HepG2 (cell line): ENCODE results near the gene GRIK3. TPM values are rescaled to one million over a fixed set of nuclear protein-coding genes. Genes with fewer than 3 reads are reported as not detected.

Experiments
- ATAC-seq: fragments of 200-7000 bp; cut with Tn5 transposase; 3 replicates; pipeline ENCODE4 v1.9.1; 2020; ENCODE audit warnings: mild to moderate bottlenecking, moderate library complexity
- BruUV-seq: library from RNA; stranded (reverse); fragments of 400-500 nt; replicated peaks from 2 replicates; lab custom pipeline; 2021; lab: Mats Ljungman, UMichigan
- CTCF ChIA-PET: fragments of 300-600 bp; formaldehyde crosslinking; extraction: SDS; loops from one replicate; lab custom pipeline; 2021; ENCODE audit warnings: low total read pairs, inconsistent platforms, low intra/inter-chr PET ratio; lab: Yijun Ruan, JAX
- POLR2A ChIA-PET: fragments of 350-600 bp; sonication (Branson Sonifier 250); formaldehyde crosslinking; loops from one replicate; lab custom pipeline; 2020; ENCODE audit warnings: antibody characterized with exemption, inconsistent platforms; lab: Yijun Ruan, JAX
- DNase-seq: peaks from one replicate; pipeline ENCODE4 v3.0.0-alpha.2; 2015; ENCODE audit warnings: low spot score
- FAIRE-seq: peaks from 3 replicates; lab custom pipeline; 2011; peaks lifted over from hg19 to GRCh38; lab: Jason Lieb, UNC
- H2AFZ ChIP-seq: one replicate; pipeline ENCODE4 v1.6.1; 2011; ENCODE audit warnings: low read length, inconsistent platforms
- H3K27ac ChIP-seq: fragments of 300-600 bp; 3 replicates; pipeline ENCODE4 v1.8.0; 2011; ENCODE audit warnings: mixed run types, mild to moderate bottlenecking, mixed read lengths, low read length, inconsistent platforms; ENCODE audit not compliant: insufficient read depth; ENCODE audit errors: extremely low read length
- H3K27me3 ChIP-seq, 2 experiments: fragments of 200-600 bp in 1 of 2; 2 replicates in 1 of 2; 3 replicates in 1 of 2; pipeline versions ENCODE4 v1.6.0 to v1.8.0; 2011; ENCODE audit warnings: low read length in 2 of 2, mild to moderate bottlenecking in 2 of 2, moderate library complexity in 2 of 2, inconsistent platforms in 1 of 2; ENCODE audit not compliant: insufficient read depth in 2 of 2, control insufficient read depth in 1 of 2
- H3K36me3 ChIP-seq, 2 experiments: fragments of 200-600 bp in 1 of 2; replicated peaks in 1 of 2; 2 replicates in 1 of 2; 3 replicates in 1 of 2; pipeline versions ENCODE4 v1.5.1 to v1.8.0; 2011; ENCODE audit warnings: low read length in 2 of 2, inconsistent platforms in 1 of 2; ENCODE audit not compliant: insufficient read depth in 2 of 2, control insufficient read depth in 1 of 2
- H3K4me1 ChIP-seq: 2 replicates; pipeline ENCODE4 v1.5.1; 2012; ENCODE audit warnings: low read length, inconsistent platforms; ENCODE audit not compliant: insufficient read depth
- H3K4me2 ChIP-seq: 2 replicates; pipeline ENCODE4 v1.6.0; 2011; ENCODE audit warnings: low read depth, low read length, inconsistent platforms
- H3K4me3 ChIP-seq, 3 experiments: fragments of 200-600 bp in 1 of 3; sonication (generic), shearing (Covaris generic) in 1 of 3; replicated peaks in 1 of 3; 2 replicates each; pipeline ENCODE4 v1.5.1; 2011 to 2016; ENCODE audit warnings: low read length in 3 of 3, inconsistent platforms in 2 of 3, low read depth in 2 of 3, mild to moderate bottlenecking in 2 of 3, control low read depth in 1 of 3, mixed read lengths in 1 of 3; ENCODE audit not compliant: insufficient read depth in 1 of 3
- H3K79me2 ChIP-seq: one replicate; pipeline ENCODE4 v1.6.1; 2011; ENCODE audit warnings: low read length, inconsistent platforms; ENCODE audit not compliant: insufficient read depth
- H3K9ac ChIP-seq: 2 replicates; pipeline ENCODE4 v1.6.0; 2011; ENCODE audit warnings: mild to moderate bottlenecking, low read depth, low read length, inconsistent platforms; ENCODE audit not compliant: insufficient read depth
- H3K9me3 ChIP-seq: 2 replicates; pipeline ENCODE4 v1.5.1; 2012; ENCODE audit warnings: mild to moderate bottlenecking, low read length
- H4K20me1 ChIP-seq: 2 replicates; pipeline ENCODE4 v1.6.0; 2011; ENCODE audit warnings: inconsistent platforms, mild to moderate bottlenecking, low read length, moderate library complexity; ENCODE audit not compliant: insufficient read depth
- ADNP ChIP-seq: sonication (generic); formaldehyde crosslinking; IDR thresholded peaks from 2 replicates; pipeline ENCODE4 v1.4.0; 2020; ENCODE audit warnings: missing genetic modification reagents
- CCDC6 ChIP-seq: sonication (generic); formaldehyde crosslinking; IDR thresholded peaks from 2 replicates; pipeline ENCODE4 v1.8.1; 2022; ENCODE audit warnings: mild to moderate bottlenecking, missing genetic modification reagents, moderate library complexity
- DNMT1 ChIP-seq: sonication (generic); formaldehyde crosslinking; IDR thresholded peaks from 2 replicates; pipeline ENCODE4 v1.5.1; 2020; ENCODE audit warnings: mild to moderate bottlenecking, missing genetic modification reagents
- HNF1B ChIP-seq: sonication (generic); formaldehyde crosslinking; IDR thresholded peaks from 2 replicates; pipeline ENCODE4 v1.5.1; 2020; ENCODE audit warnings: mild to moderate bottlenecking, moderate library complexity, missing genetic modification reagents
- ISL2 ChIP-seq: sonication (generic); formaldehyde crosslinking; IDR thresholded peaks from 2 replicates; pipeline ENCODE4 v1.5.0; 2020; ENCODE audit warnings: missing genetic modification reagents
- NFIB ChIP-seq: sonication (generic); formaldehyde crosslinking; IDR thresholded peaks from 2 replicates; pipeline ENCODE4 v1.9.0; 2021; ENCODE audit warnings: missing genetic modification reagents, mild to moderate bottlenecking, borderline replicate concordance
- PITX1 ChIP-seq: sonication (generic); formaldehyde crosslinking; IDR thresholded peaks from 2 replicates; pipeline ENCODE4 v1.5.1; 2020; ENCODE audit warnings: mild to moderate bottlenecking, missing genetic modification reagents
- PPARG ChIP-seq: conservative IDR thresholded peaks from 2 replicates; pipeline ENCODE4 v1.6.1; 2016; ENCODE audit warnings: missing biosample characterization, missing genetic modification reagents
- SETDB1 ChIP-seq: sonication (generic); formaldehyde crosslinking; IDR thresholded peaks from 2 replicates; pipeline ENCODE4 v1.5.1; 2020; ENCODE audit warnings: missing genetic modification reagents, mild to moderate bottlenecking, borderline replicate concordance
- SRSF4 ChIP-seq: fragments of 200-400 bp; formaldehyde crosslinking; IDR thresholded peaks from one replicate; pipeline ENCODE4 v1.6.1; 2018; ENCODE audit warnings: mild to moderate bottlenecking, low read depth, low read length, moderate library complexity; ENCODE audit not compliant: poor library complexity, severe bottlenecking
- ZBTB7B ChIP-seq: sonication (generic); formaldehyde crosslinking; IDR thresholded peaks from 2 replicates; pipeline ENCODE4 v1.4.0; 2020; ENCODE audit warnings: missing genetic modification reagents
- ZFP1 ChIP-seq: IDR thresholded peaks from 2 replicates; pipeline ENCODE4 v1.6.1; 2016
- ZMYM2 ChIP-seq: sonication (generic); formaldehyde crosslinking; IDR thresholded peaks from 2 replicates; pipeline ENCODE4 v1.8.0; 2022; ENCODE audit warnings: mild to moderate bottlenecking, missing genetic modification reagents
- ZNF282 ChIP-seq: fragments of 450-650 bp; IDR thresholded peaks from 2 replicates; pipeline ENCODE4 v1.6.1; 2018; ENCODE audit not compliant: partially characterized antibody
- ZNF34 ChIP-seq: sonication (generic); formaldehyde crosslinking; IDR thresholded peaks from 2 replicates; pipeline ENCODE4 v1.4.0; 2020; ENCODE audit warnings: mild to moderate bottlenecking, missing genetic modification reagents, borderline replicate concordance
- ZNF460 ChIP-seq: sonication (generic); formaldehyde crosslinking; IDR thresholded peaks from 2 replicates; pipeline ENCODE4 v1.5.1; 2020; ENCODE audit warnings: missing genetic modification reagents, mild to moderate bottlenecking, borderline replicate concordance
- ZNF550 ChIP-seq: sonication (generic); formaldehyde crosslinking; IDR thresholded peaks from 2 replicates; pipeline ENCODE4 v1.4.0; 2020; ENCODE audit warnings: mild to moderate bottlenecking, missing genetic modification reagents, borderline replicate concordance
- ZNF749 ChIP-seq: sonication (generic); formaldehyde crosslinking; IDR thresholded peaks from 2 replicates; pipeline ENCODE4 v1.8.0; 2022; ENCODE audit warnings: mild to moderate bottlenecking, missing genetic modification reagents, moderate library complexity, borderline replicate concordance
- ZNF839 ChIP-seq: sonication (generic); formaldehyde crosslinking; IDR thresholded peaks from 2 replicates; pipeline ENCODE4 v1.4.0; 2020; ENCODE audit warnings: missing genetic modification reagents, mild to moderate bottlenecking, borderline replicate concordance
- ZSCAN9 ChIP-seq: IDR thresholded peaks from 2 replicates; pipeline ENCODE4 v1.6.1; 2016; ENCODE audit warnings: borderline replicate concordance
- WGBS: methylation state at CpG from one replicate; pipeline ENCODE4 v1.1.6; 2017; ENCODE audit warnings: low lambda C conversion rate; 5-methylcytosine and 5-hydroxymethylcytosine counted together
- in situ Hi-C: cut with HindIII; loops from 2 replicates; pipeline ENCODE4 v1.10.0; 2017; ENCODE audit warnings: low pct_unique_long_range_greater_than_20kb; ENCODE audit not compliant: extremely low pct_ligation_motif_present
- intact Hi-C: fragments of 100-400 bp; cut with micrococcal nuclease; formaldehyde crosslinking; loops from one replicate; pipeline ENCODE4 v1.10.0; 2022; ENCODE audit not compliant: unreplicated experiment
- polyA plus RNA-seq, 8 experiments: library from polyadenylated mRNA; depleted of rRNA in 3 of 8; stranded (reverse) in 7 of 8; unstranded in 1 of 8; fragments of >200 nt; fragmentation: Illumina TruSeq in 4 of 8; extraction: Trizol in 4 of 8; gene quantifications; 2 replicates each; pipeline versions ENCODE4 v1.2.1 to v1.2.3, GENCODE V29; 2011 to 2016; ENCODE audit warnings: low read depth in 4 of 8, missing spikeins in 1 of 8, mixed read lengths in 1 of 8; ENCODE audit not compliant: insufficient read depth in 1 of 8
- total RNA-seq, 5 experiments: library from RNA; depleted of rRNA; stranded (reverse); fragments of >200 nt; fragmentation: Illumina TruSeq; extraction: Trizol; gene quantifications; 2 replicates each; pipeline ENCODE4 v1.2.3, GENCODE V29; 2016; ENCODE audit warnings: low read depth in 1 of 5
- TF ChIP-seq, protein P1 (sequence below): sonication (generic); formaldehyde crosslinking; IDR thresholded peaks from 2 replicates; pipeline ENCODE4 v1.4.0; 2020; ENCODE audit warnings: missing genetic modification reagents, mild to moderate bottlenecking, borderline replicate concordance

The GRIK3 gene
- total and polyA plus RNA-seq, 2 of the 13 experiments (the other 11 are each of a cell fraction or from before 2014, with no cell fraction given), result not detected

DNA sequence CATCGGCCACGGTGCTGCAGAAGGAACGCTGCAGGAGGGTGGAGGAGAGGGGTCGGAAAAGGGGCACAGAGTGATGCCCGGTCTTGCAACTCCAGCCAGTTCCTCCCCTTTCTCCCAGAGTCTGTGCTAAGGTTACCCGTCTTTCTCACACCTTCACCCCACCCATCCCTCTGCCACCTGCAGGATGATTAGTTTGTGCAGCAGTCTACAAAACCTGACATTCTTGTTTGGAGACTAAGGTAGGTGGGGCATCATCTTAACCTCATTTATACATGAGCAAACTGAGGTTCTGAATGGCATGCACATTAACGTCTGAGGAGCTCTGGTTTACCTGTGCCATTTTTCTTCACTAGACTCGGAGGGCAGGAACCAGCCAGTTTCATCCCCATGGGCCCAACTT is 232.3 kb downstream of the GRIK3 start (continued):
- TF ChIP-seq ZMYM2 (CRISPR knock-in tag), result no peak
- no peak for TF ChIP-seq PPARG (CRISPR knock-in tag)
- TF ChIP-seq ZNF282, result no peak
- TF ChIP-seq ZNF34, result no peak
- TF ChIP-seq SRSF4, result no peak
- TF ChIP-seq SETDB1 (CRISPR knock-in tag), result no peak
- no peak for TF ChIP-seq ZNF550 (CRISPR knock-in tag)
- TF ChIP-seq ZNF839 (CRISPR knock-in tag), result no peak
- no peak for TF ChIP-seq HNF1B (CRISPR knock-in tag)
- TF ChIP-seq ZBTB7B (CRISPR knock-in tag), result no peak
- no peak for TF ChIP-seq ZSCAN9 (CRISPR knock-in tag)
- TF ChIP-seq ADNP (CRISPR knock-in tag), result no peak
- TF ChIP-seq, all 625 proteins: peak for 0

GRCh38 chr1:36797761-36798160 is 236.6 kb downstream of the GRIK3 start:
- intact Hi-C loops, result no loop called here
- no peak overlapping the region for H3K27ac ChIP-seq
- H3K36me3 ChIP-seq, result no peaks in the 10 kb centered on the region
- no peak overlapping the region for H3K4me2 ChIP-seq
- H3K4me3 ChIP-seq, result no peak overlapping the region
- no peak overlapping the region for H3K9ac ChIP-seq
- H2AFZ ChIP-seq, result no peak overlapping the region
- CTCF ChIA-PET, result no interaction called here
- no peaks in the 10 kb centered on the region for H3K9me3 ChIP-seq
- H4K20me1 ChIP-seq, result no peaks in the 10 kb centered on the region
- H3K27me3 ChIP-seq, result peaks cover 6 to 15% of the 10 kb centered on the region in 2 experiments; a peak in 4 of 5 replicates
- BruUV-seq, result no TSS peak
- POLR2A ChIA-PET, result no interaction called here
- no peaks in the 10 kb centered on the region for H3K4me1 ChIP-seq
- 11% methylated on average over 6 of the region's 7 CpGs for WGBS
- H3K79me2 ChIP-seq, result no peaks in the 10 kb centered on the region
- in situ Hi-C loops, result no loop called here
- ATAC-seq (no peak), DNase-seq (no peak), FAIRE-seq (no peak)
- TF ChIP-seq DNMT1 (no peak), ZFP1 (CRISPR knock-in tag) (no peak), CCDC6 (no peak), ISL2 (CRISPR knock-in tag) (no peak), ZNF460 (CRISPR knock-in tag) (no peak), ZNF34 (no peak), ZNF749 (CRISPR knock-in tag) (no peak), PITX1 (CRISPR knock-in tag) (no peak), NFIB (CRISPR knock-in tag) (no peak)
- TF ChIP-seq, protein P1, sequence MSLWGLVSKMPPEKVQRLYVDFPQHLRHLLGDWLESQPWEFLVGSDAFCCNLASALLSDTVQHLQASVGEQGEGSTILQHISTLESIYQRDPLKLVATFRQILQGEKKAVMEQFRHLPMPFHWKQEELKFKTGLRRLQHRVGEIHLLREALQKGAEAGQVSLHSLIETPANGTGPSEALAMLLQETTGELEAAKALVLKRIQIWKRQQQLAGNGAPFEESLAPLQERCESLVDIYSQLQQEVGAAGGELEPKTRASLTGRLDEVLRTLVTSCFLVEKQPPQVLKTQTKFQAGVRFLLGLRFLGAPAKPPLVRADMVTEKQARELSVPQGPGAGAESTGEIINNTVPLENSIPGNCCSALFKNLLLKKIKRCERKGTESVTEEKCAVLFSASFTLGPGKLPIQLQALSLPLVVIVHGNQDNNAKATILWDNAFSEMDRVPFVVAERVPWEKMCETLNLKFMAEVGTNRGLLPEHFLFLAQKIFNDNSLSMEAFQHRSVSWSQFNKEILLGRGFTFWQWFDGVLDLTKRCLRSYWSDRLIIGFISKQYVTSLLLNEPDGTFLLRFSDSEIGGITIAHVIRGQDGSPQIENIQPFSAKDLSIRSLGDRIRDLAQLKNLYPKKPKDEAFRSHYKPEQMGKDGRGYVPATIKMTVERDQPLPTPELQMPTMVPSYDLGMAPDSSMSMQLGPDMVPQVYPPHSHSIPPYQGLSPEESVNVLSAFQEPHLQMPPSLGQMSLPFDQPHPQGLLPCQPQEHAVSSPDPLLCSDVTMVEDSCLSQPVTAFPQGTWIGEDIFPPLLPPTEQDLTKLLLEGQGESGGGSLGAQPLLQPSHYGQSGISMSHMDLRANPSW (CRISPR knock-in tag), result no peak
